IPS-15b (cell line): Measurements from ENCODE around the gene CAMK1D.

Source experiments
- H3K27me3 ChIP-seq: one replicate; pipeline ENCODE4 v1.6.1; 2013; ENCODE audit warnings: low read length; ENCODE audit not compliant: control insufficient read depth, insufficient read depth
- H3K36me3 ChIP-seq: one replicate; pipeline ENCODE4 v1.6.1; 2013; ENCODE audit warnings: low read length; ENCODE audit not compliant: control insufficient read depth, insufficient read depth
- H3K4me1 ChIP-seq: one replicate; pipeline ENCODE4 v1.6.1; 2013; ENCODE audit warnings: mild to moderate bottlenecking, low read length; ENCODE audit not compliant: control insufficient read depth, insufficient read depth
- H3K4me3 ChIP-seq: one replicate; pipeline ENCODE4 v1.5.1; 2013; ENCODE audit warnings: low read depth, low read length
- H3K9ac ChIP-seq: one replicate; pipeline ENCODE4 v1.6.1; 2013; ENCODE audit warnings: low read depth, mild to moderate bottlenecking, low read length
- H3K9me3 ChIP-seq: one replicate; pipeline ENCODE4 v1.6.1; 2013; ENCODE audit warnings: mild to moderate bottlenecking, low read length; ENCODE audit not compliant: control insufficient read depth, insufficient read depth

CAMK1D gene

DNA sequence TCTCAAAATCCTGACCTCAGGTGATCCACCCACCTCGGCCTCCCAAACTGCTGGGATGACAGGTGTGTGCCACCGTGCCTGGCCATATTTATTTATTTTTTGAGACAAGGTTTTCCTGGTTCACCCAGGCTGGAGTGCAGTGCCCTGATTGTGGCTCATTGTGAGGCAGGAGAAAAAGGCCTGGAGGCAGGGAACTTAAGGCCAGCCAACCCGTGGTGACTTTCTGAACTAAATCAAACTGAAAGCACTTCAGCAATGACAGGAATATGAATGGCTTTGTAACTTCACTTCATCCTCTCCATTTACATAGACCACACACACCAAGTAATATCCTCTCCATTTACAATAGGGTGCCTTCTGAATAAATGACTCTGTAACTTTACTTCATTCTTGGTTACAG, 527.8 kb downstream of the CAMK1D start:
- H3K4me1 ChIP-seq, result no peaks in the 10 kb centered on the region
- H3K36me3 ChIP-seq, result no peaks in the 10 kb centered on the region
- H3K9ac ChIP-seq, result no peak overlapping the region
- no peak overlapping the region for H3K4me3 ChIP-seq
- H3K27me3 ChIP-seq, result no peaks in the 10 kb centered on the region
- H3K9me3 ChIP-seq, result no peaks in the 10 kb centered on the region

DNA sequence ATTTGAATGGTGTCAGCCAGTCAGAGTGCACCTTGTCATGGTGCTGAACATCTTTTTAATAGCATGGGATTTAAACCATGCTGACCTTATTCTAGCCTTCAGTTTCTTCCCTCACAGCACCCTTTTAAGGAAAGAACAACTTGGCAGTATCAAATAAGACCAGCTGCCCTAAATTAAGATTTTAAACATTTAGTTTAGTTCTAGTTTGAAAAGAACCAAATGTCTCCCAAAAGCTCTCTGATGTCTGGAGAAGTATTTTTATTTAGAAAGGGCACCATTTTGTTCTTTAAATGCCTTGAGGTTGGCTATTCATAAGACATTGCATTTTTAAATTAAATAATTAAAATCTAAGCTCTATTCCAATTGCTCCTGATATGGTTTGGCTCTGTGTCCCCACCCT, 531.1 kb downstream of the CAMK1D start:
- Histone ChIP-seq H3K4me1 (no peaks in the 10 kb centered on the region), H3K9ac (no peak overlapping the region), H3K36me3 (no peaks in the 10 kb centered on the region), H3K9me3 (no peaks in the 10 kb centered on the region), H3K4me3 (no peak overlapping the region), H3K27me3 (no peaks in the 10 kb centered on the region)

DNA sequence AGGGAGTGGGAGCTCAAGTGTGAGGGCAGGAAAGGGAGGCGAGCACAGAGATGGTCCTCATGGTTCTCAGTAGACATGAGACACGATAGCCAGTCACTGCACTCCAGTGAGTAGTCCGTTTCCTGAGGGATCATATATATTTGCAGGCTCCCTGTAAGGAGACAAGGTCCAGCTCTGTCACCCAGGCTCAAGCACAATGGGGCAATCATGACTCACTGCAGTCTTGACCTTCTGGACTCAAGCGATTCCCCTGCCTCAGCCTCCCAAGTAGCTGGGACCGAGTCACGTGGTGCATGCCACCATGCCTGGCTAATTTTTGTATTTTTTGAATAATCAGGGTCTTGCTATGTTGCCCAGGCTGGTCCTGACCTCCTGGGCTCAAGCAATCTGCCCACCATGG, 535.5 kb downstream of the CAMK1D start:
- no peaks in the 10 kb centered on the region for H3K9me3 ChIP-seq
- no peaks in the 10 kb centered on the region for H3K4me1 ChIP-seq
- H3K36me3 ChIP-seq, result no peaks in the 10 kb centered on the region
- no peaks in the 10 kb centered on the region for H3K27me3 ChIP-seq
- no peak overlapping the region for H3K4me3 ChIP-seq
- H3K9ac ChIP-seq, result no peak overlapping the region
